Sigmoid colon (tissue), 4 donors: Measurements from ENCODE around the gene C17orf100.

Source experiments
- EP300 ChIP-seq, 4 donors: sonication (generic); formaldehyde crosslinking; IDR thresholded peaks; one replicate each; pipeline ENCODE4 v1.6.1; 2017; ENCODE audit warnings: antibody characterized with exemption in 4 of 4
- POLR2AphosphoS5 ChIP-seq, 4 donors: sonication (generic); formaldehyde crosslinking; IDR thresholded peaks; one replicate each; pipeline ENCODE4 v1.6.1; 2017; ENCODE audit warnings: antibody characterized with exemption in 4 of 4
- TF ChIP-seq, protein P1 (sequence below), 4 experiments: fragments of 450-650 bp in 3 of 4; fragments of 200-600 bp in 1 of 4; IDR thresholded peaks; one replicate each; pipeline ENCODE4 v1.5.1; 2016 to 2019; ENCODE audit warnings: antibody characterized with exemption in 4 of 4, mild to moderate bottlenecking in 3 of 4, moderate library complexity in 2 of 4

DNA sequence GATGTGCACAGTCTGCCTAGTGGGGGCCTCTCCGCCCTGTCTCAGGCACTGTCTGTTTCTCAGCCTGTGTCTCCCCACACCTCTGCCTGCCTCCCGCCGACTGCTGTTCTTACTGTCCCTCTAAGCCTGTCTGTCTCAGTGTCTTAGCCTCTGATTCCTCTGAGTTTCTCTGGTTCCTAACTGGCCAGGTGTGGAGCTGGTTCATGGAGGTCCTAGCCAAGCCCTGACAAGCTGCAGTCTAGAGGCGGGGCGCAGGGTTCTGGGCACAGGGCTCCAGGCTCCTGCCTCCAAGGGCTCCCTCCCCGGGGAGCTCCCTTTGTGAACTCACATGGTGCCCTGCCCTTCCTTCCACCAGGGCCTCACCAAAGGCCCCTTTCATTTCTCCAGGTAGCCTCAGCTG is 19.4 kb downstream of the C17orf100 start:
- TF ChIP-seq, protein P1, sequence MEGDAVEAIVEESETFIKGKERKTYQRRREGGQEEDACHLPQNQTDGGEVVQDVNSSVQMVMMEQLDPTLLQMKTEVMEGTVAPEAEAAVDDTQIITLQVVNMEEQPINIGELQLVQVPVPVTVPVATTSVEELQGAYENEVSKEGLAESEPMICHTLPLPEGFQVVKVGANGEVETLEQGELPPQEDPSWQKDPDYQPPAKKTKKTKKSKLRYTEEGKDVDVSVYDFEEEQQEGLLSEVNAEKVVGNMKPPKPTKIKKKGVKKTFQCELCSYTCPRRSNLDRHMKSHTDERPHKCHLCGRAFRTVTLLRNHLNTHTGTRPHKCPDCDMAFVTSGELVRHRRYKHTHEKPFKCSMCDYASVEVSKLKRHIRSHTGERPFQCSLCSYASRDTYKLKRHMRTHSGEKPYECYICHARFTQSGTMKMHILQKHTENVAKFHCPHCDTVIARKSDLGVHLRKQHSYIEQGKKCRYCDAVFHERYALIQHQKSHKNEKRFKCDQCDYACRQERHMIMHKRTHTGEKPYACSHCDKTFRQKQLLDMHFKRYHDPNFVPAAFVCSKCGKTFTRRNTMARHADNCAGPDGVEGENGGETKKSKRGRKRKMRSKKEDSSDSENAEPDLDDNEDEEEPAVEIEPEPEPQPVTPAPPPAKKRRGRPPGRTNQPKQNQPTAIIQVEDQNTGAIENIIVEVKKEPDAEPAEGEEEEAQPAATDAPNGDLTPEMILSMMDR (IDR thresholded peaks at IDR 0.05) = no peak
- TF ChIP-seq POLR2AphosphoS5 (IDR thresholded peaks at IDR 0.05) (no peak), EP300 (IDR thresholded peaks at IDR 0.05) (no peak)
